IMR-90 (cell line): Measurements from ENCODE around the gene CACNG7. TPM values are rescaled to one million over a fixed set of nuclear protein-coding genes. Genes with fewer than 3 reads are reported as not detected.

Source experiments
- ATAC-seq: fragments of 200-7000 bp; cut with Tn5 transposase; 2 replicates; pipeline ENCODE4 v1.9.1; 2020; ENCODE audit warnings: low read depth, mild to moderate bottlenecking, moderate library complexity
- BruUV-seq: library from RNA; stranded (reverse); fragments of 400-500 nt; replicated peaks from 2 replicates; lab custom pipeline; 2021; lab: Mats Ljungman, UMichigan
- CTCF ChIA-PET: fragments of 300-600 bp; formaldehyde crosslinking; extraction: SDS; loops from one replicate; lab custom pipeline; 2021; ENCODE audit warnings: antibody characterized with exemption; lab: Yijun Ruan, JAX
- POLR2A ChIA-PET: fragments of 300-600 bp; sonication (Branson Sonifier 250); formaldehyde crosslinking; loops from one replicate; lab custom pipeline; 2022; ENCODE audit warnings: antibody characterized with exemption; ENCODE audit not compliant: unreplicated experiment; lab: Charles Lee
- DNase-seq: peaks from one replicate; pipeline ENCODE4 v3.0.0; 2013
- H2AFZ ChIP-seq: replicated peaks from 2 replicates; pipeline ENCODE3; 2013; ENCODE audit warnings: low read length, mild to moderate bottlenecking; ENCODE audit not compliant: poor library complexity
- H2AK5ac ChIP-seq: 2 replicates; pipeline ENCODE4 v1.6.1; 2013; ENCODE audit warnings: low read depth, low read length, inconsistent platforms
- H2AK9ac ChIP-seq: replicated peaks from 2 replicates; pipeline ENCODE3; 2013; ENCODE audit warnings: mild to moderate bottlenecking, low read depth, low read length, moderate library complexity; ENCODE audit not compliant: poor library complexity
- H2BK120ac ChIP-seq: 2 replicates; pipeline ENCODE4 v1.6.1; 2013; ENCODE audit warnings: low read depth, low read length, inconsistent platforms
- H2BK15ac ChIP-seq: 3 replicates; pipeline ENCODE4 v1.6.1; 2013; ENCODE audit warnings: low read depth, low read length, inconsistent platforms
- H2BK20ac ChIP-seq: 2 replicates; pipeline ENCODE4 v1.6.1; 2013; ENCODE audit warnings: low read depth, mild to moderate bottlenecking, inconsistent platforms, low read length, moderate library complexity
- H2BK5ac ChIP-seq: 2 replicates; pipeline ENCODE4 v1.6.1; 2013; ENCODE audit warnings: mild to moderate bottlenecking, low read depth, low read length, inconsistent platforms; ENCODE audit not compliant: poor library complexity, severe bottlenecking
- H3K14ac ChIP-seq: replicated peaks from 2 replicates; pipeline ENCODE4 v1.6.1; 2013; ENCODE audit warnings: low read depth, low read length, inconsistent platforms
- H3K18ac ChIP-seq: 2 replicates; pipeline ENCODE4 v1.6.1; 2013; ENCODE audit warnings: low read depth, low read length, control low read depth
- H3K23ac ChIP-seq: 2 replicates; pipeline ENCODE4 v1.6.1; 2013; ENCODE audit warnings: low read depth, low read length, inconsistent platforms
- H3K27ac ChIP-seq: 2 replicates; pipeline ENCODE4 v1.5.1; 2013; ENCODE audit warnings: mild to moderate bottlenecking, control low read depth, low read length; ENCODE audit not compliant: insufficient read depth
- H3K27me3 ChIP-seq: 2 replicates; pipeline ENCODE4 v1.6.1; 2013; ENCODE audit warnings: low read length; ENCODE audit not compliant: control insufficient read depth, insufficient read depth
- H3K36me3 ChIP-seq: 2 replicates; pipeline ENCODE4 v1.6.1; 2013; ENCODE audit warnings: low read length, mixed read lengths; ENCODE audit not compliant: control insufficient read depth, insufficient read depth
- H3K4ac ChIP-seq: 2 replicates; pipeline ENCODE4 v1.6.1; 2013; ENCODE audit warnings: low read depth, low read length, inconsistent platforms
- H3K4me1 ChIP-seq: 2 replicates; pipeline ENCODE4 v1.6.1; 2013; ENCODE audit warnings: low read length, mixed read lengths; ENCODE audit not compliant: control insufficient read depth, insufficient read depth
- H3K4me2 ChIP-seq: 2 replicates; pipeline ENCODE4 v1.6.1; 2013; ENCODE audit warnings: low read depth, mild to moderate bottlenecking, control low read depth, low read length, moderate library complexity
- H3K4me3 ChIP-seq: 2 replicates; pipeline ENCODE4 v1.5.1; 2013; ENCODE audit warnings: low read depth, mild to moderate bottlenecking, control low read depth, low read length, moderate library complexity; ENCODE audit not compliant: insufficient read depth
- H3K56ac ChIP-seq: 2 replicates; pipeline ENCODE4 v1.6.1; 2013; ENCODE audit warnings: low read length, inconsistent platforms; ENCODE audit not compliant: insufficient read depth; ENCODE audit errors: extremely low read depth
- H3K79me1 ChIP-seq, 2 experiments: 2 replicates each; pipeline ENCODE4 v1.6.1; 2013; ENCODE audit warnings: low read length in 2 of 2, inconsistent platforms in 1 of 2, low read depth in 1 of 2
- H3K9ac ChIP-seq: 2 replicates; pipeline ENCODE4 v1.6.1; 2013; ENCODE audit warnings: low read depth, low read length, control low read depth
- H3K9me1 ChIP-seq: 2 replicates; pipeline ENCODE4 v1.6.1; 2013; ENCODE audit warnings: low read length, inconsistent platforms; ENCODE audit not compliant: insufficient read depth
- H3K9me3 ChIP-seq: 2 replicates; pipeline ENCODE4 v1.6.1; 2013; ENCODE audit warnings: low read length; ENCODE audit not compliant: control insufficient read depth, insufficient read depth
- H4K20me1 ChIP-seq: 2 replicates; pipeline ENCODE4 v1.6.1; 2013; ENCODE audit warnings: low read length, inconsistent platforms; ENCODE audit not compliant: insufficient read depth
- H4K5ac ChIP-seq: 2 replicates; pipeline ENCODE4 v1.6.1; 2013; ENCODE audit warnings: mild to moderate bottlenecking, low read depth, low read length, control low read depth
- H4K8ac ChIP-seq, 2 experiments: 2 replicates each; pipeline ENCODE4 v1.6.1; 2013; ENCODE audit warnings: low read depth in 2 of 2, low read length in 2 of 2, control low read depth in 1 of 2, inconsistent platforms in 1 of 2
- H4K91ac ChIP-seq: 2 replicates; pipeline ENCODE4 v1.6.1; 2013; ENCODE audit warnings: low read depth, low read length, inconsistent platforms; ENCODE audit not compliant: insufficient read depth
- BHLHE40 ChIP-seq: fragments of 150-350 bp; IDR thresholded peaks from 2 replicates; pipeline ENCODE4 v1.6.1; 2016; ENCODE audit warnings: mild to moderate bottlenecking, low read depth, low read length
- CEBPB ChIP-seq: IDR thresholded peaks from 2 replicates; pipeline ENCODE4 v1.6.1; 2012; ENCODE audit warnings: low read depth, low read length, improper control_type of control experiment
- CHD1 ChIP-seq: IDR thresholded peaks from 2 replicates; pipeline ENCODE4 v1.6.1; 2012; ENCODE audit warnings: low read depth, low read length, improper control_type of control experiment
- CTCF ChIP-seq: conservative IDR thresholded peaks from 2 replicates; pipeline ENCODE4 v1.5.1; 2012; ENCODE audit warnings: mild to moderate bottlenecking, low read depth, low read length, improper control_type of control experiment
- FOS ChIP-seq: fragments of 150-350 bp; IDR thresholded peaks from 2 replicates; pipeline ENCODE4 v1.6.1; 2016; ENCODE audit warnings: low read depth, low read length
- MAFK ChIP-seq: IDR thresholded peaks from 2 replicates; pipeline ENCODE4 v1.6.1; 2012; ENCODE audit warnings: low read depth, low read length, improper control_type of control experiment
- MAZ ChIP-seq: IDR thresholded peaks from 2 replicates; pipeline ENCODE4 v1.6.1; 2012; ENCODE audit warnings: low read depth, mild to moderate bottlenecking, low read length, improper control_type of control experiment, moderate library complexity, borderline replicate concordance
- MXI1 ChIP-seq: IDR thresholded peaks from 2 replicates; pipeline ENCODE4 v1.6.1; 2012; ENCODE audit warnings: low read depth, mild to moderate bottlenecking, low read length, moderate library complexity, borderline replicate concordance
- NFE2L2 ChIP-seq: fragments of 150-350 bp; IDR thresholded peaks from 2 replicates; pipeline ENCODE4 v1.6.1; 2016; ENCODE audit warnings: low read depth, mild to moderate bottlenecking, low read length
- POLR2A ChIP-seq: IDR thresholded peaks from 2 replicates; pipeline ENCODE4 v1.6.1; 2012; ENCODE audit warnings: mild to moderate bottlenecking, low read depth, low read length
- RAD21 ChIP-seq: IDR thresholded peaks from 2 replicates; pipeline ENCODE4 v1.6.1; 2012; ENCODE audit warnings: low read length, improper control_type of control experiment
- RCOR1 ChIP-seq: IDR thresholded peaks from 2 replicates; pipeline ENCODE4 v1.6.1; 2012; ENCODE audit warnings: mild to moderate bottlenecking, low read length, improper control_type of control experiment; ENCODE audit not compliant: insufficient replicate concordance
- RFX5 ChIP-seq: IDR thresholded peaks from 2 replicates; pipeline ENCODE4 v1.8.0; 2012; ENCODE audit warnings: low read depth, mild to moderate bottlenecking, low read length, moderate library complexity
- SMC3 ChIP-seq: fragments of 150-350 bp; IDR thresholded peaks from 2 replicates; pipeline ENCODE4 v1.6.1; 2016; ENCODE audit warnings: low read depth, mild to moderate bottlenecking, antibody characterized with exemption, low read length, moderate library complexity
- WGBS, 2 experiments: methylation state at CpG; one replicate each; pipeline versions ENCODE4 v1.1.5 to v1.1.7; 2013; ENCODE audit warnings: missing lambda C conversion rate in 2 of 2; ENCODE audit not compliant: insufficient read length in 1 of 2; ENCODE audit errors: extremely low coverage in 2 of 2; 5-methylcytosine and 5-hydroxymethylcytosine counted together
- dilution Hi-C: fragments of 300-500 bp; cut with HindIII; formaldehyde crosslinking; loops from one replicate; pipeline ENCODE4 v1.14.3; 2018; ENCODE audit warnings: low sequenced_read_pairs; ENCODE audit not compliant: unreplicated experiment
- in situ Hi-C: fragments of 300-500 bp; cut with MboI; formaldehyde crosslinking; loops from 3 replicates; pipeline ENCODE4 v1.14.3; 2019; ENCODE audit warnings: low sequenced_read_pairs, inconsistent platforms, mixed read lengths
- intact Hi-C: fragments of 100-400 bp; cut with micrococcal nuclease; formaldehyde crosslinking; loops from 2 replicates; pipeline ENCODE4 v1.10.0; 2022
- polyA plus RNA-seq, 3 experiments: library from polyadenylated mRNA; depleted of rRNA; stranded (reverse); fragments of >200 nt; gene quantifications; 2 replicates each; pipeline ENCODE4 v1.2.3, GENCODE V29; 2012; ENCODE audit warnings: low replicate concordance in 1 of 3
- total RNA-seq: library from RNA; depleted of rRNA; stranded (reverse); fragments of >200 nt; gene quantifications from 2 replicates; pipeline ENCODE4 v1.2.3, GENCODE V29; 2012
- TF ChIP-seq, protein P1 (sequence below): fragments of 150-350 bp; IDR thresholded peaks from 2 replicates; pipeline ENCODE4 v1.6.1; 2016; ENCODE audit warnings: low read depth, mild to moderate bottlenecking, low read length, moderate library complexity, borderline replicate concordance
- TF ChIP-seq, protein P2 (sequence below): fragments of 150-350 bp; IDR thresholded peaks from 2 replicates; pipeline ENCODE4 v1.6.1; 2017; ENCODE audit warnings: mild to moderate bottlenecking, antibody characterized with exemption, low read length, low read depth

Gene CACNG7
- total and polyA plus RNA-seq, 2 of the 4 experiments (the other 2 are of a cell fraction) = 0.36 to 6.7 TPM

- no CpG with 5 or more reads among the region's 12 CpGs for WGBS, 2 experiments
- H3K18ac ChIP-seq = peak overlapping the region; percentile 30
- peaks cover 13 to 26% of the 10 kb centered on the region in 2 experiments for H3K79me1 ChIP-seq
- no peak for DNase-seq
- peaks cover 31% of the 10 kb centered on the region for H4K20me1 ChIP-seq
- peak overlapping the region; percentile 18 for H2AK9ac ChIP-seq
- peaks cover 23% of the 10 kb centered on the region for H3K36me3 ChIP-seq
- peak overlapping the region; percentile 45; the same call in 1 of the 2 replicates for H3K56ac ChIP-seq
- peak overlapping the region; percentile 99 for H2AFZ ChIP-seq
- no peak overlapping the region for H2BK5ac ChIP-seq
- H4K5ac ChIP-seq = peak overlapping the region; percentile 81
- peak overlapping the region; percentile 80 for H3K4me3 ChIP-seq
- no TSS peak for BruUV-seq
- H3K27me3 ChIP-seq = peaks cover 28% of the 10 kb centered on the region
- POLR2A ChIA-PET = no interaction called here
- in situ Hi-C loops = loop anchor here (10.0 kb wide), 1 partner anchor 576 kb away; no protein-coding TSS in a partner anchor
- no peak for TF ChIP-seq CTCF
- TF ChIP-seq RAD21 = no peak
- TF ChIP-seq MAZ = no peak
- no peak for TF ChIP-seq POLR2A
- TF ChIP-seq RFX5 = no peak
- no peak for TF ChIP-seq BHLHE40
- no peak for TF ChIP-seq MXI1
- no peak for TF ChIP-seq CEBPB
- TF ChIP-seq MAFK = no peak
- TF ChIP-seq CHD1 = no peak
- TF ChIP-seq RCOR1 = no peak
- no peak for TF ChIP-seq NFE2L2
- TF ChIP-seq FOS = no peak
- TF ChIP-seq, protein P1, sequence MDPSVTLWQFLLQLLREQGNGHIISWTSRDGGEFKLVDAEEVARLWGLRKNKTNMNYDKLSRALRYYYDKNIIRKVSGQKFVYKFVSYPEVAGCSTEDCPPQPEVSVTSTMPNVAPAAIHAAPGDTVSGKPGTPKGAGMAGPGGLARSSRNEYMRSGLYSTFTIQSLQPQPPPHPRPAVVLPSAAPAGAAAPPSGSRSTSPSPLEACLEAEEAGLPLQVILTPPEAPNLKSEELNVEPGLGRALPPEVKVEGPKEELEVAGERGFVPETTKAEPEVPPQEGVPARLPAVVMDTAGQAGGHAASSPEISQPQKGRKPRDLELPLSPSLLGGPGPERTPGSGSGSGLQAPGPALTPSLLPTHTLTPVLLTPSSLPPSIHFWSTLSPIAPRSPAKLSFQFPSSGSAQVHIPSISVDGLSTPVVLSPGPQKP = no peak
- TF ChIP-seq SMC3 = no peak
- TF ChIP-seq, protein P2, sequence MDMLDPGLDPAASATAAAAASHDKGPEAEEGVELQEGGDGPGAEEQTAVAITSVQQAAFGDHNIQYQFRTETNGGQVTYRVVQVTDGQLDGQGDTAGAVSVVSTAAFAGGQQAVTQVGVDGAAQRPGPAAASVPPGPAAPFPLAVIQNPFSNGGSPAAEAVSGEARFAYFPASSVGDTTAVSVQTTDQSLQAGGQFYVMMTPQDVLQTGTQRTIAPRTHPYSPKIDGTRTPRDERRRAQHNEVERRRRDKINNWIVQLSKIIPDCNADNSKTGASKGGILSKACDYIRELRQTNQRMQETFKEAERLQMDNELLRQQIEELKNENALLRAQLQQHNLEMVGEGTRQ = no peak
- peak overlapping the region; percentile 59; the same call in 1 of the 3 replicates for H2BK15ac ChIP-seq
- H3K27ac ChIP-seq = peak overlapping the region; percentile 68
- peaks cover 5% of the 10 kb centered on the region for H3K4me1 ChIP-seq
- H3K9me1 ChIP-seq = peaks cover 7% of the 10 kb centered on the region
- intact Hi-C loops = no loop called here
- H2BK20ac ChIP-seq = no peak overlapping the region
- peak; percentile 4 for ATAC-seq
- CTCF ChIA-PET = no interaction called here
- H3K9me3 ChIP-seq = no peaks in the 10 kb centered on the region
- H3K14ac ChIP-seq = peak overlapping the region; percentile 95
- H3K23ac ChIP-seq = peak overlapping the region; percentile 51; the same call in 1 of the 2 replicates
- peak overlapping the region; percentile 57 for H2AK5ac ChIP-seq
- H3K9ac ChIP-seq = peak overlapping the region; percentile 77
- H3K4me2 ChIP-seq = peak overlapping the region; percentile 98
- dilution Hi-C loops = no loop called here
- peak overlapping the region; percentile 59; the same call in 1 of the 2 replicates for H2BK120ac ChIP-seq
- H4K8ac ChIP-seq = peak overlapping the region; percentile 94 to 99
- peak overlapping the region; percentile 87 for H3K4ac ChIP-seq
- H4K91ac ChIP-seq = peak overlapping the region; percentile 63; the same call in 1 of the 2 replicates
These were observed 30.3 kb upstream of the CACNG7 start for GRCh38 chr19:53878776-53879139.
